Fibroblast of skin of abdomen (primary cell): ENCODE measurements around the gene SYTL2.
A peak's percentile ranks its signal among the peaks of the same experiment; 100 is the strongest.

Experiments
- DNase-seq: peaks from one replicate; pipeline ENCODE4 v3.0.0-alpha.2; 2013

The SYTL2 gene

DNA sequence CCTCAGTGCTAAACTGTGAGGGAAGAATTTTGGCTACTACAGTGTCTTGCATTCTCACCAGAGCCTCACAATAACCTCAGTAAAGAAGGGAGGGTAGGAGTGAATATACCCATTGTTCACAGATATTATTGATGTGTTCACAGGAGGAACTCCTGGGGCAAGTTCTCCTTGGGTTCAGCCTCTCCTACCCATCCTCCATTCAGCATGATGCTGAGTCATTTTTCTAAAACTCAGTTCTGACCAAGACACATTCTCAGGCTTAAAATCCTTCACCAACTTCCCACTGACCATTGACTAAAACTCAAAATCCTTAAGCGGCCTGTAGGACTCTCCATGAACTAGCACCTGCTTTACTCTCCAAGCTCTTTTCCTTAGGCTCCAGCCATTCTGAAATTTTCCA is 48.7 kb downstream of the SYTL2 start:
- DNase-seq, result peak; percentile 15

DNA sequence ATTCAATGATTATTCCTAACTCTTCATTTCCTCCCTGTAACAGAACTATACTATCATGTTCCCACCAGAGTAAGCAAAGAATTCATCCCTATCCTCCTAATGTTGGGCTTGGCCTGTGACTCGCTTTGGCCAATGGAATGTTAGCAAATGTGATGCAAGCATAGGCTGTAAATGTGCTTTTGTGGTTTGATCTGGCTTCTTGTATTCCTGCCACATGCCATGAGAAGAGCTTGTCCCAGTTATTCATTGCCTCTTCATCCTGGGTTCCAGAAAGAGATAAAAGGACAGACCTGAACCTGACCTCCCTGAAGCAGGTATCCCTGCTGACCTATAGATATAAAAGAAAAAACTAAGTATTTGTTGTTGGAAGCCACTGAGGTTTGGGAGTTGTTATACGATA is 51.0 kb downstream of the SYTL2 start:
- peak; percentile 91 for DNase-seq

GRCh38 chr11:85758480-85759039 is 52.4 kb downstream of the SYTL2 start:
- DNase-seq, result no peak

DNA sequence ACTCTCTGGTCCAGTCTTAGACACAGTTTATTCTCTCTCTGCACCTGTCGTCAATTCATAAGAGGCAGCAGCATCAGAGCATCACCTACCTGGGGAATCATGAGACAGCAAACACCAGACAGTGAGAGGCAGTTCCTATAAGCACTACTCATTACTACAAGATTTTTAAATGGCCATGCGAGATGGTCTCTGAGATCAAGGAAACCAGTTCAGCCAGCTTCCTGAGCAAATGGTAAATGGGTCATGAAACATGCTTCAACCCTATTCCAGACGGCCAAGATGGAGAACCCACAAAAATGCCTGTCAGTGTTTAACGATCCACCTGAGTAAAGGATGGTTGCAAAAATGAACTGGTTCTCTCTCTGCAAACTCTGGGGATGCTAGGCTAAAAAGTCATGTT is 52.9 kb downstream of the SYTL2 start:
- no peak for DNase-seq

GRCh38 chr11:85756401-85757200 is 54.3 kb downstream of the SYTL2 start:
- no peak for DNase-seq

DNA sequence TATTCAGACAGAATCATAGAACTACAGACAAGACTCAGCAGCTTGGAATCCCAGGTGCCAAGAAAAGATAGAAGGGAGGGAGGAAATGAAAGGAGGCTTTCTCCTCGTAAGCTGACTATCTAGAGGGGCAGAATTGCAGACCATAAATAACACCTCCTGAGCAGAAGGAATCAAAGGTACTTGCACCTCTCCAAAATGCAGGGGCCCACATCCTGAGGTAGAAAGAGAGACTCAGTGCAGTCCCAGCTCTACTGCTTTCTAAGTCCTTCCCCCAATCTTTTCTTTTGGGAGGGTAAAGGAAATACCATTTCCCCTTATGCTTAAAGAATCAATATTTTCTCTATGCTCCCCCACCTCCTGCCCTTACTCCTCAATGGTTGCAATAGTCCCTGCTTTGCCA is 55.2 kb downstream of the SYTL2 start:
- no peak for DNase-seq

GRCh38 chr11:85755285-85755684 is 55.7 kb downstream of the SYTL2 start:
- no peak for DNase-seq

DNA sequence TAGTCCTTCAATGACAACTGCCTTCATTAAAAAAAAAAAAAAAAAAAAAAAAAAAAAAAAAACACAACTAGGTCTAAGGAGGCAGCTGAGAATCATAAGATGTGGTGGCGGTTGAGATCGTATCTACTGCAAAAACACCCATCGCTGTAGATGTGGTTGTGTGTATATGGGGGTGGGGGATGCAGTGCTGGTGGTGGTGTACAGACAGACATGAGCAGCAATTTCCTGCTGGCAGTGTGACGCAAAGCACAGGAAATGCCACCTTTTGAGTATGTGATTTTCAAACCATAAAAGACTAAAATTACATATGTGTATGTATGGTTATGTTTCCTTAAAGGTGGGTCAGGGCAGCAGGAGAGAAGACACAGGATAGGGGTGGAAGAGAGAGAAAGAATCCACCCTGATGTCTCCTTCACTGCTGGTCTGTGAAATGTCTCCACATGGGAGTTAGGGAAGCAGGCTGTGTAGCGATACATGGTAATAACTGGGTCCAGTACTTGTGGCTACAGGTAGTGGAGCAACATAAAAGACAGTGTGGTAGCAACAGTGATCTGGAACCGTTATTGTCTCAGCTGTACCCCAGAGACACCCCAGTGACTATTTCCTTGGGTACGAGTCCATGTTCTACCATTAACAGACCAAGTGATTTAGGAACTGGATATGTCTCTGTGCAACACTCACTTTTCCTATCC is 57.9 kb downstream of the SYTL2 start:
- DNase-seq, result no peak

DNA sequence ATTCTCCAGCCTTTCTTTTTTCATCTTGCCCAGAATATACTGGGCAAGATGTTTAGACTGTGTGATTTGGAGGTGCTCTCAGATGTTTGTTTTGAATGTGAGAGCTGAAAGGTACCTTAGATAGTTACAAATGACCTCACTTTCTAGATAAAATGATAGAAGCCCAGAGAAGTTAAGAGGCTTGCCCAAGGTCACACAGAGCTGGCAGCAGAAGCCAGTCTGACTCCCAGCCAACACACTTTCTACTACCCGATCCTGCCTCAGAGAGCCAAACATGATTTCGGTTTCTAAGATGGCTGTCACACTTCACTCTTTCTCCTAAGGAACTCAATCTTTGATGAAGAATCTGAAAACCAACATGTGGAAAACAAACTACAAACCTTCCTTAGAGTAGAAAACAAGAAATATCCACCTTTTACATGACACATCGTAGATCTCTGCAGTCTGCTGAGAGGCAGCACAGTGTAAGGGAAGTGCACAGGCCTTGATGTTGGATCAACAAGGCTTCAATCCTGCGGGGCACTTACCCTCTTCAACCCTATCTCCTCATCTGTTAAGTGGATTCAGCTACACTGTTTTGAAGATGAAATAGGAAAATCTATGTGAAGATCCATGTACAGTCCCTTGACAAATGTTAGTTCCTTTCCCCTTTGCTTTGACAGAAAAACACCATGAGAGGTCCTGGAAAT is 58.6 kb downstream of the SYTL2 start:
- DNase-seq, result no peak

DNA sequence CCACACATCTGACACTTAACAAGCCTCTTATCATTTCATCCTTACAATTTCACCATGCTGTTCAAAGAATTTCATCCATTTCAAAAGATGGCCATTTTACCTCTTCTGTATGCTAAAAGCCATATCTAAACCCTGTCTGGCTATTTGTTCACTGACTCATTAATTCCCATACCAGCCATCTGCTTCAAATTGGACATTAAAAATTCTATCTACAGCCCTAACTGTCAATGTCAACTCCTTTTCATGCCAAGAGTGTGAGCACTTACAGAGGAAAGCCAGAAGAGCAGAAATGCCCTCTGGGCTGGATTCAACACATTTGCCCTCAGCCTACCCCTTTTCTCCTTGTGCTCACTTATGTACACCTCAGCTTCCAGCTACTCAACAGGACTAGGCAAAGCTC is 59.2 kb downstream of the SYTL2 start:
- DNase-seq, result peak; percentile 61

DNA sequence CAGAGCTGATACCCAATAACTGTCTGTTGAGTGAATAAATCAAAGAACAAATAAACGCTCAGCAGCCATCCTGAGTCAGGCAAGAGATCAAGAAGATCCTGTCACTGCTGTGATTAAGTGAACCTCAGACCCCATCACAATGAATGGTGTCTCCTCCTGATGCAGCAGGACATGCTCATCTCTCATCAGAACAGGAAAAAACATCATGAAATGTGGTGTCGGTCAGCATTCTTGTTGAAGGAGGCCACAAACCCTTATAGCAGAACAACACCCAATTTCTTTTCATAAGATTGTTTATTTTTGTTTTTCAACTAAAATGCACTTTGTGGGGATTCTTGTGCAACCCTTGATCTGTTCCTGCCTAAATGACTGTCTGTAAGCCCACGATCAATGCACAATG is 60.3 kb downstream of the SYTL2 start:
- no peak for DNase-seq

DNA sequence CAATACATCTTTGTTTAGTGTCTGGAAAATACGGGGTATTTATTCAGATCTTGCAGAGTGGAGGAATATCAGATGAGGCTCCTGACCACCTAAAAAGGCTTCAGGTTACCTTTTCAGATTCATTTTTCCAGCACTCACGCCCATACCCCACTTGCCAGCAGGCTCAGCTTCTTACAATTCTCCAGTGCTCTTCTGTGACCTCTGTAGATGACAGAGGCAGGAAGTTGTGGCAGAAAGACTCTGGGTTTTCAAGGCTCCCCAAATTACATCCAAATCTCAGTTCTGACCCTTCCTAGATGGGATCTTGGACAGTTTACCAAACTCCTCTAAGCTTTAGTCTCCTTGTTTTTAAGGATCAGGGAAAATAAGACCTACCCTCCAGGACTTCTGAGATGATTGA is 61.1 kb downstream of the SYTL2 start:
- no peak for DNase-seq

- DNase-seq, result no peak
These were observed 61.6 kb downstream of the SYTL2 start for GRCh38 chr11:85749287-85749834.

DNA sequence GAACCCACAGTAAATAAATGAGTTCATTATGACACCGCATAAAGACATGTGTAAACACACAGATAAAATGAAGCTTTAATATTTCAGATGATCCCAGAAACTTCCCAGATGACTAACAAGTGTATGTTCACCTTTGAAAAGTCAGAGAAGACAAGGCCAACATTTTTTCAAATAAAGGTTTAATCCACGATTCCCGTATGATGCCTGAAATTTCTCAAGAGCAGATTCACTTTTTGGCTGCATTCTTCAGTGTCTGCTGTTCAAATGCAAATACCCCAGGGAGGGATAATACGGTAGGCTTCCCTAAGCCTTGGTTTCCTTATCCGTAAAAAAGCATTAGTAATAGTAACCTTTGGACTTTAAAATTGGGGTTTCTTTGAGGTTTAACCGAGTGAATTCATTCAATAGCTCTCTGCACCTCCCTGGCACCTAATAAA is 62.5 kb downstream of the SYTL2 start:
- DNase-seq, result peak; percentile 63

DNA sequence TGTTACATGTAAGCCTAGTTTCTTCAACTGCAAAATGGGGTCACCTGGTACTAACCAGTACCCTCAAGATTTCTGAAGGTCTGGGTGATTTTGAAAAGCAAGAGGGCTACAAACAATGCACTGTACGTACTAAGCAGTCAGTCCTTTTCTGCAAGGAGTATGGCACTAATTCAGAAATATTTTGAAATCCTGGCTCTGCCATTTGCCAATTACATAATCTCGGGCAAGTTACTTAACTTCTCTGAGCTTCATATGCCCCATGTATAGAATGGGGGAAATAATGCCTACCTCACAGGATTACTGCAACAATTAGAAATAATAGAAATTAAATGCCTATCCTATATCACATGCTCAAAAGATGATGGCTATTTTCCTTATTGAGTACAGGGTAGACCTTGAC is 64.3 kb downstream of the SYTL2 start:
- no peak for DNase-seq

DNA sequence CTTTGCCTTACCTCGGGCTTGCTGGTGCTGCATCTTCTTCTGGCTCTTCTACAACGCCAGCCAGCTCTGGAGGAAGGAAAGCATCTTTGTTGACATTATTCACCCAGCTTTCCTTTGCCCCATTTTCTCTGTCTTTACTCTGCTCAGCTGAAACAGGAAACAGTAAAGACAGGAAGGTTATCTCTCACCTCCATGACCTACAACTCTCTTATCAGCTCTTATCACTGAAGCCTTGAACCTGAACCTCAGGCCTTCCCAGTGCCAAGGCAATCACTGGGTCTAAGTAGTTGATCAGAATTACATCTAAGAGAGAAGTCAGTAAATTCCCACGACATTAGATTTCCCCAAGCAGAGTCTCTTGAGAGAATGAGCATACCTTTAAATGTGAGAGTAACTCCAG is 65.3 kb downstream of the SYTL2 start:
- no peak for DNase-seq

GRCh38 chr11:85742873-85743275 is 68.1 kb downstream of the SYTL2 start:
- no peak for DNase-seq

DNA sequence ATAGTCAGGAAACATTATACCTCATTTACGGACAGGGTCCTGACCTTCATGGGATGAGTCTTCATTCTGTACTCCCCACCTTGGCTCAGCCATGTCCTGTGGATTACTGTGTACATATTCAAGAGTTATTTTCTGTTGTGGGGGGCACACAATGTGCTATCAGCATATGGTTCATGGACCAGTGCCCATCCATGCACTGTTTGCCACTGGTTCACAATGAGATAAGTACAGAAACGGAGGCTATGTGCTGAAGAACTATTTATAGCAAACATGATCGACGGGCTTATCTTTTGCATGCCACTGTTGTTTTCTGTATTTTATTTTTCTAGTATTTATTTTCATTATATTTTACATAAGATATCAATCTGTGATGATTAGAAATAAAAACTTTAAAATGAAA is 68.6 kb downstream of the SYTL2 start:
- no peak for DNase-seq

GRCh38 chr11:85740481-85741400 is 70.2 kb downstream of the SYTL2 start:
- DNase-seq, result no peak

DNA sequence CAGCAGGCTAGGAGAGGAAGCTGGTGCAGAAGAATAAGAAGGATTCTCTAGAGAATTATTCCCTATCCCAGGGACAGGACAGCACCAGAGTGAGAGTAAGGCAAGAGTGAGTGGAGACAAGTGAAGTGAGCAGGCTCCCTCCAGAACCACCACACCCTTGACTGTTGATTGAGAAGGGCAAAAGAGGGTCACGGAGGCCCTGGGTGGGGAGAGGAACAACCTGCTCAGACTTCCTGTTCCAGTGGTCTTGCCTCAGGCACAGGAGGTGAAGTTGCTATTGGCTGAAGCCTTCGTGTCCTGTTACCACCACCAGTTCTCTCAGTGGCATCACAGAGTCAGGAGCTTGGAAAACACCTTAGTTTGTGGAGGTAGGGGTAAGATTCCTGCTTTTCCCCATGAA is 73.2 kb downstream of the SYTL2 start:
- DNase-seq, result no peak

DNA sequence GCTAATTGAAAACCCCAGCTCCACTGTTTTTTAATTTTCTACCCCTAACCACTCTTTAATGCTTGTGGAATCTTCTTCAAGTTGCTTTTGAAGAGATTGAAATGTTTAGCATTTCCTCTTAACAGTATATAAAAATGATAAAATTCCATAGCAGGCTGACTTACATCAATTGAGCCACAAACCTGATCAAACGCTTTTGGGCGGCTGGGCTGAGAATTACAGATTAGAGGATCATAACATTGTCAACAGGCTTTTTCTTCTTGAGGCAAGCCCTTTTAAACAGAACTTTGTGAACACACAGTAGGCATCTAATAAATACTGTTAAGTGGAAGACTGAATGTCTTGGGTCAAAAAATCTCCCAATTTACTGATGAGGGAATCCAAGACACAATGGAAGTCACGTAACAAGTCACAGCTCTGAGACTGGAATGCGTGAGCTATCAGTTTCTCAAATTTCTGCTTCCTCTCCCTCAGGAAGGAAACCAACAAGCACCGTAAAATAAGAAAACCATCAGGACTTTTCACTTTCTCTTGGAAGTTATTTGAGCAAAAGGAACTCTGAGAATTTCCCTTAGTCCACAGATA is 75.0 kb downstream of the SYTL2 start:
- DNase-seq, result no peak

DNA sequence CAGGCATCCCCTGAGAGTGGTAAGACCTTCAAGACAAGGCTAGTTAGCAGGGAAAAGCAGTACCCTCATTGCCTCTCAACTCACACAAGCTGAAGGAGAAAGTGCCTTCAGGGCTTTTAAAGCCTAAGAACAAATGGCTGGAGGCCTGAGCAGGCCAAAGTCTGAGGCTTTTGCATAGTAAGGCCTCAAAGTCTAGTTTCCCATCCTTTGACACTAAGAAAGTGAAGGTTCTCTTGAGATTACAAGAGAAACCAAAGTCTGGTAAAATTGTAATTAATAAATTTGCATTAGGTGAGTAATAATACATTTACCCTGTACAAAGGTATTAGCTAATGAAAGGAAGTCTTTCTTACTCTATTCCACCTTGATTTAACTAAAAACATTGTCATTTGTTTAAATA is 78.0 kb downstream of the SYTL2 start:
- DNase-seq, result no peak
